NCI-H446 (cell line): ENCODE results near the gene PGAM4.
"Not testable (repeated sequence)": the region's sequence is repeated elsewhere in the genome, so short reads cannot be mapped to it uniquely, and the experiment has no call there.

Experiments used
- DNase-seq, 2 experiments: peaks; one replicate each; lab custom pipeline; 2025; lab: John Stamatoyannopoulos, UW

PGAM4 gene

DNA sequence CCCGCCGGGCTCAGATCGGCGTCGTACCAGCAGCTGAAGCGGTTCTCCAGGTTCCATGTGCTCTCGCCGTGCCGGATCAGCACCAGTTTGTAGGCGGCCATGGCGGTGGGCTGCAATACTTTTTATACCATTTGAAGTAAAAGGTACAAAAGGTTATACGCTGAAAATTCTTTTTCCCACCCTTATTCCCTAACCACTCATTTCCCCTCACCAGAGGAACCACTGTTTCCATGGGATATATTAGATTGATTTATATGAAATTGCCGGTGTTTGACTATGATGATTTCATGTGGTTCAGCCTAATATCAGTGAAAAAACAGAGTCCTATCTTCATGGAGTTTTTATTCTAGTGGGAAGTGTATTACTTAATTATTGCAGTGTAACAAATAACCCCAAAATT, at the start of gene PGAM4:
Gene PGAM4 (minus strand): TSS at position 101 of the 400 bp plus-strand sequence. CDS start 0 bp downstream, at position 101.
- DNase-seq, result no peak

DNA sequence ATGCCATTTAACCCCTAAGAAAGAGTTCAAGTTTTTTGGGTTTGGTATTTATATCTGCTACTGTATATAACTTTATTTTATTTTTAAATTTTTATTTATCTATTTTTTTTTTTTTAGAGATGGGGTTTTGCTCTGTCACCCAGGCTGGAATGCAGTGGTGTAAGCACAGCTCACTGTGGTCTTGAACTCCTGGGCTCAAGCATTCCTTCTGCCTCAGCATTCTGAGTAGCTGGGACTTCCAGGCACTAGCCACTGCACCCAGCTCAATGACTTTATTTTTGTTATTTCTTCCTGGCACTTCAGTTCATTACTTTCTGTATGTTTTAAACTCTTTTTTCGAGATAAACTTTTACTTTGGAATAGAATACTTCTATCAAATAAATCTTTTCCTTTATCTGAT, 42.4 kb upstream of the PGAM4 start:
- DNase-seq, result no peak

DNA sequence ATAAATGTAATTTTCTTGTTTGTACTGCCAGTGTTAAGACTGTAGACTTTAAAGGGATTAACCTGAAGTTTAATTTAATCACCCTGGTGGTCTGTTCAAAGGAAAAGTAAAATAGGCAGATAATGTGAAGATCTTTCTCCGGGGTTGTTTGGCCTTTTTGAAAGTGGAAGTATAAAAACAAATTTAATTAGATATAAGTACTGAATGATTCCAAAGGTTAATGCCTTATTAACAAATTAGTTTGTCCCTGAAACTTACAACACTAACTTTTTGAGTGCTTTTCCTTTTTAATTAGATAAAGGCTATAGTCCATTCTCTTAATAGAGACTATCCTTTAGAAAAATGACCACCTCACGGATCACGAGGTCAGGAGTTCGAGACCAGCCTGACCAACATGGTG, 10.4 kb upstream of the PGAM4 start:
- no peak for DNase-seq

DNA sequence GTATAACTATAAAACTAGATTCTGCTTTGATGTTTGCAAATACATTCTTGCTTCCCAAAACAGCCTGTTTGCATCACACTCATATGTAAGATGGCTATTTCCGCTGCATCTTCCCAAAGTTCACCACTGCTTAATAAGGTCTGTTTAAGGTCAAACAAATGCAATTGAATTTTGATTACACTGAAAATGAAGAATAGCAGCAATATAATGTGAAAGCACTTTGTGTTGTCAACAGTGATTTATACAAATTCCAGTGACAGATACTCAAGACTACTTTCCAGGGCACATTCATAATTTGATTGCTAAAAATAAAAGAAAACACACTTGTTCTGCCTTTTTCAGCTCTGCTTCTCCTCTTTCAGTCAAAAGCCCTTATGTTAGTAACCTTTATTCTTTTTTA, 8.1 kb upstream of the PGAM4 start:
- no peak for DNase-seq

DNA sequence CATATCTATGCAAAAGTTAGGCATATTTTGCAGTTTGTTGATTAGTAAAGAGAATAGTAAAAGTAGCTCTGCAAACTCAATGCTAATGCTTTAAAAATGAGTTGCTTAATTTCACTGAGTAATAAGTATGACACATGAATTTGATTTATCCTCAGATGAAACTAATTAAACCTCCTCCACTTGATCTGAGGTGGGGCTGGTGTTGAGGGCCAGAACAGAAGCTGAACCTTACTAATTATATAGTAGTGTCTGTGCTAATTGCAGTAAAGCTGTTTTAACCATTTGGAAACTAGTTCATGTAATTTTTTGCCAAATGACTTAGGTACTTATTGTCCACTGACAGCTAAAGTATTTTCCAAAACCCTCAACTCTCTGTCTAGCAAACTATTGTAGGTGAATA, 7.7 kb upstream of the PGAM4 start:
- no peak for DNase-seq

DNA sequence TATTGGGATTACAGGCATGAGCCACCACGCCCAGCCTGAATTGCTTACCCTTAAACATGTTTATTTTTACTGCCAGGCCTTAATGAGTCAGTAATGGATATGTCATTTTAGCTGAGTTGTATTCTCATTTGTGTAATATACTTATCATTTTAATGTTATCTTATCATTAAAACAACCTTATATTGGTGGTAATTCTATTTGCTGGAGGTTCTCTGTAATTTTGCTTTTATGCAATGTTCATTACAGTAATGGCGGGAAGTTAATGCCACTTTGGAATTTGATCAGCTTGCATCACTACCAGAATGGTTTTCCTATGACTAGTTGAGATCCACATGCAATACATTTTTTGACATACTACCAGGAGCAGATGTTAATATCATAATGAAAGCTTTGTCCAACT, 6.3 kb upstream of the PGAM4 start:
- DNase-seq, result no peak

DNA sequence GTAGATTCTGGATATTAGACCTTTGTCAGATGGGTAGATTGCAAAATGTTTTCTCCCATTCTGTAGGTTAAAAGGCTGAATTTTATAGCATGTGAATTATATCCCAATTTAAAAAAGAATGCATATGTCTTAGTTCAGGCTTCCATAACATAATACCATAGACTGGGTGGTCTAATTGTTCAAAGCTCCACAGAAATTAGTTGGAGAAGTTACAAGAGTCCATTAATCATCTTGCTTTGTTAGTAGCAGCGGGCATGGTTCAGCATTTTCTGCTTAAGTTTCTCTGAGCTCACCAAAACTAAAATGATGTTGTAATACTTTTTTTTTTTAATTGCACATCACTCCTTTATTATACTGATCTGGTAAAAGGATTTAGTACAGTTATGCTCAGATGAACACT, 1.8 kb downstream of the PGAM4 start:
- DNase-seq, result no peak

DNA sequence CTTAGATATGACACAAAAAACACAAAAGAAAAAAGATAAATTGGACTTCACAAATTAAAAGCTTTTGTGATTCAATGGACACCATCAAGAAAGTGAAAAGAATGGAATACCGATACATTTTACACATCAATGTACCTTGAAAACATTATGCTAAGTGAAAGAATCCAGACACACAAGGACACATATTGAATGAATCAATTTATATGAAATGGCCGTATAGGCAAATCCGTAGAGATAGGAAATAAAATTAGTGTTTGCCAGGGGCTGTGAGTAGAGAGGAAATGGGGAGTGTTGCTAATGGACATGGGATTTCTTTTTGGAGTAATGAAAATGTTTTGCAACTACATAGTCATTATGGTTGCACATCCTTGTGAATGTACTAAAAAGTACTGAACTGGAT, 3.1 kb downstream of the PGAM4 start:
- no peak for DNase-seq

DNA sequence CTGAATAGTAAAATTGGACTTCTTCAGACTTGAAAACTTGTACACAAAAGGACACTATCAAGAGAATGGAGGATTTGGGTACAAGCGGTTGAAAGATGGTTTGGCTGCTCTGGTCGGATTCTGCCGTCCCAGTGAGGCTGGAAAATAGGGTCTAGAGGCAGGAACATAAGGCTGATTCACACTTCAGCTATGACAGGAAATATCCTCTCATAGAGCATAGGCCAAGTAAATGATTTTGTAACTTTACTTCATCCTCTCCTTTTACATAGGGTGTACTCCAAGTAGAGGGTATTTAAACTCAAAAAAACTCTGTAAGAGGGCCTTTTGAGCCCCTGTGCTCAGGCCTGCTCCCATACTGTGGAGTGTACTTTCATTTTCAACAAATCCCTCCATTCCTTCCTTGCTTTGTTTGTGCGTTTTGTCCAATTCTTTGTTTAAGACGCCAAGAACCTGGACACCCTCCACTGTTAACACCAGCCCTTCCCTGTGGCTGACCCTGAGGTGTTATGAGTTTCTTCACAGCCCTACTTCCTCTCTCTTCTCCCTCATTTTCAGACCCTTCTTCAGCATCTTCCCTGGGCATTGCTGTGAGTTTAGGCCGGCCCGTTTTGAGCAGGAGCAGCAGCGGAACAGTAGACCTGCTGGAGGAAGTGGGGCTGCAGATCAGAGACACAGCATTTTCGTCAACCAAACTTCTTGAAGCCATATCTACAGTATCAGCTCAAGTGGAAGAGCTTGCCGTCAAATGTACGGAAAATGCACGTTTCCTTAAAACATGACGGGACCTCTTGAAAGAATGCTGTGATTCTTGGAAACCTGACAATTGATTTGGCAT, 7.2 kb downstream of the PGAM4 start:
- DNase-seq, result no peak

DNA sequence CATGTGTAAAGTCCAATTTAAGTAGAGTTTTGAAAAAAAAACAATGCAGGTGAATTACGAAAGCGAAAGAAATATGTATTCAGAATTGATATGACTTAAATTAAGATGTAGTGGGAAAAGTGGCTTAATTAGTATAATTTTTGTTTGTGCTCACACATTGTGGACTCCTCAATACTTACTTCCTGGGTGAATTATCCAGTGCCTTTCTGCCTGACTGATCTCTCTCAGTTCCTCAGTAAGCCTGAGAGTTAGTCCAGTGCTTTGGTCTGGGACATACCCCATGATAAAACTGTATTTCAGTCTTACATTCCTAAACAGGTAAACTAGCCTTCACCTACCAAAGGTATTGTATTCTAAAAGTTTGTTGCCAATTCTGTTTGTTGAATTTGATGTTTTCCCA, 8.4 kb downstream of the PGAM4 start:
- DNase-seq, result no peak

DNA sequence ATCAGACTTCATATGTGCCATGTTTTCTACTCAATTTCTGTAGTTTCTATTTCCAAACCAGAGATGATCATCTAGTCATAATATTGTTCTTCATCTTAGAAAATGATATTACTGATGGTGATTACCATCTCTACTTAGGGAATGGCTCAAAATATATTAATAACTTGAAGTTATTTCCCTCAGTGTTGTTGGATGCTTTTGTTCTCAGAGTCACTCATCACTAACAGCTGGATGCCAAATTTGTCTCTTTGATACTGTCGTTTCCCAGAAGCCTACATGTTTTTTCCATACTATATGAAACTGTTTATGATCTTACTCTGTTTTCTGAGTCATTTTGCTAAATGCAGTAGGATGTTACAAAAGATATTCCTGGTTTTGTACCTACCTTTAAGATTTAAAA, 8.9 kb downstream of the PGAM4 start:
- no peak for DNase-seq

DNA sequence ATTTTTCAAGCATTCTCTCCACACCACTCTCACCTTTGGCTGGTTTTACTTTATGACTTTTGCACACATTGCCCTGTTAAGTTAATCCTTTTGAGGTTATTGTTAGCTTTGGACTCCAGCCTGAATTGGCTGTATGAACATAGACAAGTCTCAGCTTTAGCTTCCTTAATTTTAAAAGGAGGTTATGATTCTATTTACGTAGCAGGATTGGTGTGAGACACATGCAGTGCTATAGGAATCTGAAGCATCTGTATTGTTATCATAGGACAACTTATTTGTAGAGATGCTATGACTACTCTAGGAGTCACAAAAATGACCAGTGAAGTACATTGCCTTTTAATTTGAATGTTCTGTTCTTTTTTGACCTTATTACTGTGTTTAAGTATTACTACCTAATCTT, 15.7 kb downstream of the PGAM4 start:
- DNase-seq, result no peak

DNA sequence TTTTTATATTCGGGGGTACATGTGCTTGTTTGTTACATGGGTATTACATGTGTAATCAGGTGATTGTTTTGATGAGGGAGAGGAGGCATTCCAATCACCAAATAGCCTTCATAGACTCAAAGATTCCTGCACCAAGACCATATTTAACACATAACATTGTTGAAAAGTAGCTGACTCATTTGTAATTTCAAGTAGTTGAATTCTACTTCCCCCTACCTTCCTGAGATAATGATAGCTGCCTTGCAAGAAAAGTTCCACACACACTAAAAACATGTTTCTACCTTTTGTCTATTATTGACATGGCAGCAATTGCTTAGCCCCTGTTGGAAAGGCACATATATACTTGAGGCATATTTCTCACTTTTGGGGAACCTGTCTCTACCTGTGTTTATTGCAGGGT, 16.1 kb downstream of the PGAM4 start:
- DNase-seq, result no peak

DNA sequence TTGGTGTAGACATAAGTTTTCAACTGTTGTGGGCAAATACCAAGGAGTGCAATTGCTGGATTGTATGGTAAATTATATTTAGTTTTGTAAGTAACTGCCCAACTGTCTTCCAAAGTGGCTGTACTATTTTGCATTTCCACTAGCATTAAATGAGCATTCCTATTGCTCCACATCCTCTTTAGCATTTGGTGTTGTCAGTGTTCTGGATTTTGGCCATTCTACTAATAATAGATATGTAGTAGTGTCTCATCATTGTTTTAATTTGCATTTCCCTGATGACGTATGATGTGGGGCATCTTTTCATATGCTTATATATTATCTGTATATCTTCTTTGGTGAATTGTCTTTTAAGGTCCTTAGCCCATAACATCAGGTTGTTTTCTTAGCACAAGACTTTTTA, 17.3 kb downstream of the PGAM4 start:
- DNase-seq, result no peak

DNA sequence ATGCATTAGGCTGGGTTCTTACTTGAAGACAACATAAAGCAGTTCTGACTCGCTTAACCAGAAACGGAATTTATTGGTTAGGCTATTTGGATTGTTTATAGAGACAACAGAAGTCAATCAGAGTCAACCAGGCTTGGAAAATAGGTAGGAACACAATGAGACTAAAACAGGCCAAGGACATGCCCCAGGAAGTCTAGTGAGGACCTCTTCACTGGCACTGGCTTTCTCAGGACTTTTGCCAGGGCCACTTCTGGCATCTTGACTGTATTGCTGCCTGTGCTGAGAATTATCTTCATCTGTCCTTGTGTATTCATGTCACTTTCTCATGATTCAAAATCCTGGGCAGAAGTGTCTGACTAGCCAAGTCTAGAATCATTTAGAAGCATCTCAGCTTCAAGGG, 19.6 kb downstream of the PGAM4 start:
- peak; percentile 1 to 5 for DNase-seq

DNA sequence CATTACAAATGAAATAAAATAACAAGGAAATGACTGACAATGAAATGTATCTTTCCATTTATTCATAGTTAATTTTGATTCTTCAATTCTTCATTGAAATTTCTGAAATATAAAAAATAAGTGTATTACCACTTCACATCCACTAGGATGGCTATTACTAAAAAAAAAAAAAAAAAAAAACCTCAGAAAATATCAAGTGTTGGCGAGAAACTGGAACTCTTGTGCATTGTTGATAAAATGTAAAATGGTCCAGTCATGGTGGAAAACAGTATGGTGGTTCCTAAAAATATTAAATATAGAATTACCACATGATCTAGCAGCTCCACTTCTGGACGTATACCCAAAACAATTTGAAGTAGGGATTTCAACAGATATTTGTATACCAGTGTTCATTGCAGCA, 22.9 kb downstream of the PGAM4 start:
- no peak for DNase-seq

DNA sequence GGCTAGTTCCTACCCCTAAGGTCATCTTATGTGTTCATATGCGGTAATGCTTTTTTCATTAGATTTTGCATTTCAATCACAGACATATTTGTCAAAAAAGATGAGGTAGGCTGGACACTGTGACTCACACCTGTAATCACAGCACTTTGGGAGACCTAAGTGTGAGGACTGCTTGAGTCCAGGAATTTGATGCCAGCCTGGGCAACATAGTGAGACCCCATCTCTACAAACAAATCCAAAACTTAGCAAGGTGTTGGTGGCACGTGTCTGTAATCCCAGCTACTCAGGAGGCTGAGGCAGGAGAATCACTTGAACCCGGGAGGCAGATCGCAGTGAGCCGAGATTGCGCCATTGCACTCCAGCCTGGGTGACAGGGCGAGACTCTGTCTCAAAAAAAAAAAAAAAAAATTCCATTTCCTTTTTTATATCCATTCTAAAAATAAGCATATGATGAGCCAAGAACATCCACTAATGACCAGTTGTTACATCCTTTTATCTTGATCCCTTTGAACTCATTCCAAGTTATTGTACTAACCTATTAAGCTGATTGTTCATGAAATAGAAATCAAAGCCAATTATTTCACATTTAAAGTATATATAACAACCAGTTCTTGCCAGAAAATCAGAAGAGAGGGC, 23.4 kb downstream of the PGAM4 start:
- no peak for DNase-seq

DNA sequence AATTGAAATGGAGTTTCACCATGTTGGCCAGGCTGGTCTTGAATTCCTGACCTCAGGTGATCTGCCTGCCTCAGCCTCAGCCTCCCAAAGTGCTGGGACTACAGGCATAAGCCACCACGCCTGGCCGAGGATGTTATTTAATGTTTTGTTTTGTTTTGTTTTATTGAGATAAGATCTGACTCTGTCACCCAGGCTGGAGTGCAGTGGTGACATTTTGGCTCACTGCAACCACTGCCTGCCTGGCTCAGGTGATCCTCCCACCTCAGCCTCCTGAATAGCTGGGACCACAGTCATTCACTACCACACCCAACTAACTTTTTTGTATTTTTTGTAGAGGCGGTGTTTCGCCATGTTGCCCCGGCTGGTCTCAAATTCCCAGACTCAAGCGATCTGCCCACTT, 24.4 kb downstream of the PGAM4 start:
- not testable (repeated sequence) for DNase-seq

DNA sequence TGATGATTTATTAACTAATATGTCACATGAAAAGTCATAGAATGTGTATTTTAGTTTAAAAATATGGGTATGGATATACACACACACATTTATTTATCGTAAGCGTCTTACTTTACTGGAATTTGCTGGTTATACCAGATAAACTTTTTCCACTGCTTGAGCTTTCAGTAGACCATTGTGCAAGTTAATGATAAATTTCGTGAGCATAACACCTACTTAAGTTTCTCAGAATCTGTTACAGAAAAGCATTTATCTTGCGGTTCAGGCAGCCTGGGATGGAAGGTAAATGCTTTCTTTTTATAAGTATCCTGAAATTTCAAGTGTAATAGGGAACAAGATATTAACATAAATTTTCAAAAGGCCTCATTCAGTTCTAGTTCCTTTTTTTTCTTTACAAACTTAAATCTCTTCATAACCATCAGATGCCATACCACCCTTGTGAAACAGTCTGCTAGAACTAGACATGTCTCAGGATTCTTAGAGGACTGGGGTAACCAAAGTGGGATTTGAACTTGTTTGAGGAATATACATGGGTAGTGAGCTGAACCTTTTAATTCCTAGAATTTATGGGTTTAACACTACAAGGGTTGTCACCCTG, 31.3 kb downstream of the PGAM4 start:
- no peak for DNase-seq

DNA sequence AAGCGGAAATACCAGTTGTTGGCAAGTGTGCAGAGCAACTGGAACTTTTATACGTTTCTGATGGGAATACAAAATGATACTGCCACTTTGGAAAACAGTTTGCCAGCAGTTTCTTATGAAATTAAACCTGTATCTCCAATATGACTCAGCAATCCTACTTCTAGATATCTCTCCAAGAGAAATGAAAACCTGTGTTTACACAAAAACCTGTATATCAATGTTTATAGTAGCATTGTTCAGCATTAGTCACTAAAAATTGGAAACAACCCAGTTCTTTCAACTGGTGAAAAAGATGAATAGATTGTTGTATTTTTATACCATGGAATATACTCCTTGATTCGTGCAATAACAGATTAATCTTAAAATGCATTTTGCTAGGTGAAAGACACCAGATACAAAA, 32.1 kb downstream of the PGAM4 start:
- no peak for DNase-seq

DNA sequence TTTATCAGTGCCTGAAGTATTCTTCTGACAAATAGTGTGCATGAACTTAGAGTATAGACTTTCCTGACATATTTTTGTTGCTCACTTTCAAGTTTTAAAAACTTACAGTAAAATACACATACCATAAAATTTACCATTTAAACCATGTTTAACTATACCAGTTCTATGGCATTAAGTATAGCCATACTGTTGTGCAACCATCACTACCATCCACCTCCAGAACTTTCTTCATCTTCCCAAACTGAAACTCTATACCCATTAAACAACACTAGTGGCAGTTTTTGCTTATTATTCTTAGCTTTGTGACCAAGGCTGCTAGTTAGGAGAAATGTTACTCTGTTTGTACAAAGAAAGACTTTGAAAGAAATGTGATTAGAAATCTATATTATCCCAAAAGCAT, 33.1 kb downstream of the PGAM4 start:
- no peak for DNase-seq

DNA sequence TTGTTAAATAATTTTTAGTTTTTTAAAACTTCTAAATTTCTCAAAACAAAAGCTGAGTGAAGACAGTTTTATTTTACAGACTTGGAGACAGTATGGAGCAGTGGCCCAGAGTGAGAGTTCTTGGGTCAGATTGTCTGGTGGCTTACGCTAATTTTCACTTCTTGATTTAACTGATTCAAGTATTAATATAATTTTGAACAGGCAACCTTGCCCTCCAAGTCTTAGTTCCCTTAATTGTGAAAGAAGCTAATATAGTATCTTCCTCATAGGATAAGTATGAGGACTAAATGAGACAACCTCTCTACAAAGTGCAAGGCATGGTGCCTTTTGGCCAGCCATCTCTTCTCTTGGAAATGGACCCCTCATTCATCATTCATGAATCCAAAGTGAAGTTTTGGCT, 33.6 kb downstream of the PGAM4 start:
- DNase-seq, result no peak

DNA sequence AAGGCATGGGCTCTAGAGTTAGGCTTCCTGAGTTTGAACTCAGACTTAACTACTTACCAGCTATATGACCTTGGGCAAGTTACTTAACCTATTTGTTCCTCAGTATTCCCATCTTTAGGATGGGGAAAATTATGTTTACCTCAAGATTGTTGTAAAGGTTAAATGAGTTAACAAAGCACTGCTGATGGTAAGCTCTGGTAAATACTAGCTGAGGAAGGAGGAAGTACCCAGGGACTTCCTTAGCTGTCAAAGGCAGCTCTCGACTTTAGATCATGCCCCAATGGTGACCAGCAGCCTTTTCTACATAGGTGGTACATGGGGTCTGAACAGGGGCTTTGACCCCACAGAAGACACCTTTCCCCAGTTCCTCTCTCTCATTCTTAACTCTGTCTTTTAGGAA, 38.9 kb downstream of the PGAM4 start:
- no peak for DNase-seq
